H9 (cell line): ENCODE measurements around the gene DNAI4. TPM values are rescaled to one million over a fixed set of nuclear protein-coding genes. Genes with fewer than 3 reads are reported as not detected.

ENCODE experiments used
- DNase-seq: peaks from one replicate; pipeline ENCODE4 v3.0.0-alpha.2; 2017
- H2AFZ ChIP-seq: one replicate; pipeline ENCODE4 v1.6.1; 2013; ENCODE audit warnings: mild to moderate bottlenecking, low read length, control low read depth, moderate library complexity
- H2AK5ac ChIP-seq: 2 replicates; pipeline ENCODE4 v1.6.1; 2013; ENCODE audit warnings: low read length, control low read depth, mixed read lengths; ENCODE audit not compliant: insufficient read length
- H2BK120ac ChIP-seq: one replicate; pipeline ENCODE4 v1.6.1; 2013; ENCODE audit warnings: low read depth, mild to moderate bottlenecking, low read length, control low read depth, inconsistent platforms; ENCODE audit not compliant: poor library complexity, severe bottlenecking
- H2BK12ac ChIP-seq: 2 replicates; pipeline ENCODE4 v1.6.1; 2013; ENCODE audit warnings: low read length, control low read depth, mixed read lengths, low read depth; ENCODE audit not compliant: insufficient read length
- H2BK15ac ChIP-seq: 2 replicates; pipeline ENCODE4 v1.6.1; 2013; ENCODE audit warnings: low read depth, low read length, control low read depth
- H2BK20ac ChIP-seq: one replicate; pipeline ENCODE4 v1.6.1; 2013; ENCODE audit warnings: low read depth, mild to moderate bottlenecking, low read length, control low read depth, inconsistent platforms; ENCODE audit not compliant: poor library complexity, severe bottlenecking
- H2BK5ac ChIP-seq: 2 replicates; pipeline ENCODE4 v1.6.1; 2013; ENCODE audit warnings: low read length, control low read depth, mixed read lengths; ENCODE audit not compliant: insufficient read length
- H3K14ac ChIP-seq: 2 replicates; pipeline ENCODE4 v1.6.1; 2013; ENCODE audit warnings: low read length, control low read depth; ENCODE audit not compliant: insufficient read depth
- H3K18ac ChIP-seq: 2 replicates; pipeline ENCODE4 v1.6.1; 2013; ENCODE audit warnings: low read depth, mild to moderate bottlenecking, mixed read lengths, low read length, control low read depth; ENCODE audit not compliant: insufficient read length
- H3K23ac ChIP-seq: 2 replicates; pipeline ENCODE4 v1.6.1; 2013; ENCODE audit warnings: low read length, control low read depth, mixed read lengths, low read depth; ENCODE audit not compliant: insufficient read length
- H3K23me2 ChIP-seq: 2 replicates; pipeline ENCODE4 v1.6.1; 2013; ENCODE audit warnings: low read depth, mild to moderate bottlenecking, mixed read lengths, low read length, control low read depth; ENCODE audit not compliant: insufficient read length, poor library complexity, severe bottlenecking
- H3K27ac ChIP-seq: 2 replicates; pipeline ENCODE4 v1.5.1; 2013; ENCODE audit warnings: low read length, control low read depth, mixed read lengths, low read depth; ENCODE audit not compliant: insufficient read length
- H3K27me3 ChIP-seq: 2 replicates; pipeline ENCODE4 v1.6.1; 2013; ENCODE audit warnings: low read length, control low read depth, inconsistent platforms; ENCODE audit not compliant: insufficient read depth
- H3K4ac ChIP-seq: 2 replicates; pipeline ENCODE4 v1.6.1; 2013; ENCODE audit warnings: low read depth, mild to moderate bottlenecking, control low read depth, inconsistent platforms, low read length, moderate library complexity
- H3K4me1 ChIP-seq: 2 replicates; pipeline ENCODE4 v1.6.1; 2013; ENCODE audit warnings: low read length, control low read depth, inconsistent platforms; ENCODE audit not compliant: insufficient read depth
- H3K4me2 ChIP-seq: 2 replicates; pipeline ENCODE4 v1.6.1; 2013; ENCODE audit warnings: low read length, control low read depth, mixed read lengths; ENCODE audit not compliant: insufficient read length, insufficient read depth
- H3K56ac ChIP-seq: 2 replicates; pipeline ENCODE4 v1.6.1; 2013; ENCODE audit warnings: low read depth, mild to moderate bottlenecking, mixed read lengths, low read length, control low read depth; ENCODE audit not compliant: insufficient read length
- H3K79me1 ChIP-seq: 2 replicates; pipeline ENCODE4 v1.6.1; 2013; ENCODE audit warnings: low read depth, mild to moderate bottlenecking, moderate library complexity, low read length, control low read depth, inconsistent platforms; ENCODE audit not compliant: insufficient read depth, poor library complexity, severe bottlenecking
- H3K79me2 ChIP-seq: 2 replicates; pipeline ENCODE4 v1.6.1; 2013; ENCODE audit warnings: low read length, control low read depth, inconsistent platforms; ENCODE audit not compliant: insufficient read depth
- H3K9ac ChIP-seq: 2 replicates; pipeline ENCODE4 v1.6.1; 2013; ENCODE audit warnings: low read length, control low read depth, mixed read lengths; ENCODE audit not compliant: insufficient read length; ENCODE audit errors: extremely low read depth
- H3K9me3 ChIP-seq: one replicate; pipeline ENCODE4 v1.6.1; 2013; ENCODE audit warnings: low read depth, low read length, inconsistent platforms; ENCODE audit not compliant: control insufficient read depth
- H3T11ph ChIP-seq: one replicate; pipeline ENCODE4 v1.6.1; 2013; ENCODE audit warnings: mild to moderate bottlenecking, low read length, control low read depth, inconsistent platforms
- H4K20me1 ChIP-seq: one replicate; pipeline ENCODE4 v1.6.1; 2013; ENCODE audit not compliant: control insufficient read depth, insufficient read length, insufficient read depth
- H4K5ac ChIP-seq: 2 replicates; pipeline ENCODE4 v1.6.1; 2013; ENCODE audit warnings: low read depth, mild to moderate bottlenecking, mixed read lengths, low read length, control low read depth; ENCODE audit not compliant: insufficient read length
- H4K8ac ChIP-seq: replicated peaks from 2 replicates; pipeline ENCODE4 v1.6.1; 2013; ENCODE audit warnings: low read length, control low read depth, mixed read lengths, low read depth; ENCODE audit not compliant: insufficient read length
- H4K91ac ChIP-seq: 2 replicates; pipeline ENCODE4 v1.6.1; 2013; ENCODE audit warnings: low read depth, mild to moderate bottlenecking, moderate library complexity, mixed read lengths, low read length, control low read depth; ENCODE audit not compliant: insufficient read length
- H3K27ac Mint-ChIP-seq, 3 experiments: 2 replicates in 2 of 3; 3 replicates in 1 of 3; pipeline ENCODE4 v1.8.0; 2020 to 2021; ENCODE audit warnings: mixed read lengths in 3 of 3, mild to moderate bottlenecking in 1 of 3, moderate library complexity in 1 of 3
- H3K27me3 Mint-ChIP-seq: 2 replicates; pipeline ENCODE4 v1.8.0; 2021; ENCODE audit warnings: low read depth, mild to moderate bottlenecking, moderate library complexity, mixed read lengths
- H3K36me3 Mint-ChIP-seq, 3 experiments: 2 replicates in 2 of 3; 3 replicates in 1 of 3; pipeline ENCODE4 v1.8.0; 2020 to 2021; ENCODE audit warnings: low read depth in 3 of 3, mixed read lengths in 3 of 3; ENCODE audit not compliant: insufficient read depth in 1 of 3
- H3K4me1 Mint-ChIP-seq, 2 experiments: 2 replicates each; pipeline ENCODE4 v1.8.0; 2020; ENCODE audit warnings: mixed read lengths in 2 of 2
- H3K4me3 Mint-ChIP-seq, 2 experiments: 2 replicates in 1 of 2; 3 replicates in 1 of 2; pipeline ENCODE4 v1.8.0; 2020 to 2021; ENCODE audit warnings: mild to moderate bottlenecking in 2 of 2, mixed read lengths in 2 of 2, moderate library complexity in 1 of 2
- H3K9me3 Mint-ChIP-seq, 2 experiments: 2 replicates in 1 of 2; 3 replicates in 1 of 2; pipeline ENCODE4 v1.8.0; 2020; ENCODE audit warnings: mild to moderate bottlenecking in 2 of 2, mixed read lengths in 2 of 2, moderate library complexity in 1 of 2
- CTCF ChIP-seq: fragments of 200-600 bp; sonication (generic); conservative IDR thresholded peaks from 3 replicates; pipeline ENCODE4 v1.8.0; 2021; ENCODE audit warnings: antibody characterized with exemption, mild to moderate bottlenecking
- WGBS: extraction: QIAGEN DNeasy Blood & Tissue Kit; methylation state at CpG from one replicate; pipeline ENCODE4 v1.1.7; 2013; ENCODE audit warnings: missing lambda C conversion rate, low lambda C conversion rate, mixed read lengths; ENCODE audit not compliant: insufficient read length; ENCODE audit errors: extremely low coverage; 5-methylcytosine and 5-hydroxymethylcytosine counted together
- total RNA-seq: library from RNA; stranded (reverse); gene quantifications from 2 replicates; pipeline ENCODE4 v1.2.1, GENCODE V29; 2021

DNAI4 gene
- total RNA-seq, 1 experiment from 2014 or later = 1.4 TPM

- Histone ChIP-seq H2BK20ac (no peak overlapping the region), H3T11ph (no peak overlapping the region), H2AFZ (no peak overlapping the region), H3K9me3 (no peaks in the 10 kb centered on the region), H3K4me2 (no peak overlapping the region), H4K5ac (no peak overlapping the region), H3K79me2 (no peaks in the 10 kb centered on the region), H4K8ac (no peak overlapping the region), H2BK120ac (no peak overlapping the region), H2AK5ac (no peak overlapping the region), H3K79me1 (no peaks in the 10 kb centered on the region), H2BK15ac (no peak overlapping the region), H2BK5ac (no peak overlapping the region), H4K20me1 (no peaks in the 10 kb centered on the region), H4K91ac (no peak overlapping the region), H3K14ac (no peak overlapping the region), H2BK12ac (no peak overlapping the region), H3K9ac (no peak overlapping the region), H3K4me1 (no peaks in the 10 kb centered on the region), H3K27ac (no peak overlapping the region), H3K56ac (no peak overlapping the region), H3K18ac (no peak overlapping the region), H3K4ac (no peak overlapping the region), H3K23me2 (no peaks in the 10 kb centered on the region), H3K27me3 (no peaks in the 10 kb centered on the region), H3K23ac (no peak overlapping the region)
- no peak for DNase-seq
- Mint-ChIP-seq H3K9me3 (no peaks in the 10 kb centered on the region), H3K27me3 (no peaks in the 10 kb centered on the region), H3K4me3 (no peak overlapping the region), H3K36me3 (no peaks in the 10 kb centered on the region), H3K4me1 (peaks cover 5 to 11% of the 10 kb centered on the region in 2 experiments), H3K27ac (no peak overlapping the region)
- no CpG with 5 or more reads among the region's 2 CpGs for WGBS
- TF ChIP-seq CTCF = no peak
Measured at GRCh38 chr1:66773227-66773626, 151.4 kb downstream of the DNAI4 start.
